H1 (cell line): ENCODE results near the gene TECR. TPM values are rescaled to one million over a fixed set of nuclear protein-coding genes. Genes with fewer than 3 reads are reported as not detected.

Experiments
- CTCF ChIA-PET: fragments of 300-600 bp; sonication (Branson Sonifier 250); formaldehyde crosslinking; loops from one replicate; lab custom pipeline; 2021; ENCODE audit not compliant: partially characterized antibody; lab: Charles Lee
- POLR2A ChIA-PET: fragments of 300-600 bp; sonication (Branson Sonifier 250); formaldehyde crosslinking; loops from one replicate; lab custom pipeline; 2021; ENCODE audit warnings: inconsistent platforms; ENCODE audit not compliant: partially characterized antibody; lab: Charles Lee
- DNase-seq, 2 experiments: peaks; one replicate each; pipeline versions ENCODE4 v3.0.0 to v3.0.0-alpha.2; 2010 to 2022; ENCODE audit warnings: low spot score in 2 of 2, low read depth in 1 of 2, mixed read lengths in 1 of 2
- FAIRE-seq: peaks from 2 replicates; lab custom pipeline; 2011; peaks lifted over from hg19 to GRCh38; lab: Jason Lieb, UNC
- H2AFZ ChIP-seq: 2 replicates; pipeline ENCODE4 v1.8.1; 2012; ENCODE audit warnings: low read length, inconsistent platforms
- H2AK5ac ChIP-seq: 2 replicates; pipeline ENCODE4 v1.6.1; 2013; ENCODE audit warnings: low read depth, low read length
- H2BK120ac ChIP-seq: replicated peaks from 2 replicates; pipeline ENCODE3; 2013; ENCODE audit warnings: low read depth, low read length, inconsistent platforms
- H2BK12ac ChIP-seq: 2 replicates; pipeline ENCODE4 v1.6.1; 2013; ENCODE audit warnings: low read depth, low read length
- H2BK15ac ChIP-seq: 2 replicates; pipeline ENCODE4 v1.6.1; 2013; ENCODE audit warnings: low read length
- H2BK20ac ChIP-seq: 2 replicates; pipeline ENCODE4 v1.6.1; 2013; ENCODE audit warnings: low read length
- H2BK5ac ChIP-seq: 2 replicates; pipeline ENCODE4 v1.6.1; 2013; ENCODE audit warnings: low read depth, low read length
- H3K14ac ChIP-seq: 2 replicates; pipeline ENCODE4 v1.6.1; 2013; ENCODE audit warnings: inconsistent platforms; ENCODE audit not compliant: insufficient read length
- H3K18ac ChIP-seq: 2 replicates; pipeline ENCODE4 v1.6.1; 2013; ENCODE audit warnings: low read length; ENCODE audit errors: extremely low read depth
- H3K23ac ChIP-seq: 2 replicates; pipeline ENCODE4 v1.6.1; 2013; ENCODE audit warnings: inconsistent platforms; ENCODE audit not compliant: insufficient read length
- H3K23me2 ChIP-seq: 2 replicates; pipeline ENCODE4 v1.6.1; 2013; ENCODE audit warnings: low read depth, low read length
- H3K27ac ChIP-seq: 2 replicates; pipeline ENCODE4 v1.6.1; 2011; ENCODE audit warnings: low read depth, low read length, inconsistent platforms
- H3K27me3 ChIP-seq, 4 experiments: replicated peaks in 1 of 4; 1 replicate in 1 of 4; 2 replicates in 3 of 4; pipeline versions ENCODE4 v1.6.1 to v1.8.1; 2011 to 2013; ENCODE audit warnings: low read length in 3 of 4, mild to moderate bottlenecking in 3 of 4, inconsistent platforms in 2 of 4, mixed read lengths in 2 of 4, moderate library complexity in 1 of 4; ENCODE audit not compliant: control insufficient read depth in 3 of 4, insufficient read depth in 3 of 4; ENCODE audit errors: extremely low read depth in 1 of 4
- H3K36me3 ChIP-seq, 4 experiments: 2 replicates each; pipeline versions ENCODE4 v1.6.1 to v1.8.1; 2011 to 2013; ENCODE audit warnings: mild to moderate bottlenecking in 4 of 4, low read length in 3 of 4, moderate library complexity in 2 of 4, control low read depth in 1 of 4, inconsistent platforms in 1 of 4; ENCODE audit not compliant: insufficient read depth in 4 of 4, control insufficient read depth in 2 of 4
- H3K4ac ChIP-seq: replicated peaks from 2 replicates; pipeline ENCODE3; 2013; ENCODE audit warnings: low read length, low read depth, mixed read lengths, inconsistent platforms; ENCODE audit not compliant: insufficient read length
- H3K4me1 ChIP-seq, 4 experiments: replicated peaks in 1 of 4; 1 replicate in 1 of 4; 2 replicates in 3 of 4; pipeline versions ENCODE4 v1.6.1 to v1.8.1; 2011 to 2013; ENCODE audit warnings: low read length in 3 of 4, inconsistent platforms in 2 of 4, mixed read lengths in 1 of 4; ENCODE audit not compliant: insufficient read depth in 4 of 4, control insufficient read depth in 3 of 4
- H3K4me2 ChIP-seq, 2 experiments: 2 replicates each; pipeline versions ENCODE4 v1.6.1 to v1.8.1; 2011 to 2013; ENCODE audit warnings: low read depth in 2 of 2, low read length in 2 of 2, control low read depth in 1 of 2, inconsistent platforms in 1 of 2, mild to moderate bottlenecking in 1 of 2; ENCODE audit not compliant: insufficient read depth in 1 of 2
- H3K4me3 ChIP-seq, 4 experiments: fragments of 200-600, 300-600 bp in 1 of 4; sonication (generic), shearing (Covaris generic), sonication (Bioruptor Twin) in 1 of 4; 2 replicates each; pipeline versions ENCODE4 v1.5.1 to v1.8.1; 2011 to 2016; ENCODE audit warnings: low read length in 4 of 4, low read depth in 3 of 4, control low read depth in 2 of 4, inconsistent platforms in 2 of 4, mild to moderate bottlenecking in 2 of 4, mixed read lengths in 1 of 4, moderate library complexity in 1 of 4; ENCODE audit not compliant: insufficient read depth in 2 of 4; ENCODE audit errors: extremely low read depth in 1 of 4
- H3K56ac ChIP-seq: replicated peaks from 2 replicates; pipeline ENCODE3; 2013; ENCODE audit warnings: low read depth, mild to moderate bottlenecking, mixed read lengths, low read length, inconsistent platforms; ENCODE audit not compliant: insufficient read length
- H3K79me1 ChIP-seq: 2 replicates; pipeline ENCODE4 v1.6.1; 2013; ENCODE audit warnings: low read depth, low read length, control low read depth
- H3K79me2 ChIP-seq, 2 experiments: 2 replicates each; pipeline versions ENCODE4 v1.6.1 to v1.8.1; 2012 to 2013; ENCODE audit warnings: low read length in 2 of 2, mild to moderate bottlenecking in 2 of 2, inconsistent platforms in 1 of 2; ENCODE audit not compliant: insufficient read depth in 2 of 2, control insufficient read depth in 1 of 2
- H3K9ac ChIP-seq, 4 experiments: replicated peaks in 1 of 4; 1 replicate in 1 of 4; 2 replicates in 3 of 4; pipeline versions ENCODE4 v1.6.1 to v1.8.1; 2011 to 2013; ENCODE audit warnings: low read depth in 3 of 4, low read length in 3 of 4, control low read depth in 2 of 4, mild to moderate bottlenecking in 2 of 4, moderate library complexity in 2 of 4, inconsistent platforms in 1 of 4; ENCODE audit errors: extremely low read depth in 1 of 4
- H3K9me3 ChIP-seq, 2 experiments: 2 replicates each; pipeline versions ENCODE4 v1.6.1 to v1.8.1; 2012 to 2013; ENCODE audit warnings: mild to moderate bottlenecking in 2 of 2, moderate library complexity in 2 of 2, control low read depth in 1 of 2, inconsistent platforms in 1 of 2, low read depth in 1 of 2, low read length in 1 of 2, mixed read lengths in 1 of 2; ENCODE audit not compliant: insufficient read depth in 2 of 2
- H4K20me1 ChIP-seq, 2 experiments: replicated peaks in 1 of 2; 2 replicates each; pipeline versions ENCODE3 to v1.8.1; 2011 to 2013; ENCODE audit warnings: inconsistent platforms in 2 of 2, low read length in 2 of 2, mild to moderate bottlenecking in 1 of 2; ENCODE audit not compliant: insufficient read depth in 2 of 2, control insufficient read depth in 1 of 2
- H4K5ac ChIP-seq: 2 replicates; pipeline ENCODE4 v1.6.1; 2013; ENCODE audit warnings: low read length, low read depth, mixed read lengths, inconsistent platforms; ENCODE audit not compliant: insufficient read length
- H4K8ac ChIP-seq: 2 replicates; pipeline ENCODE4 v1.8.0; 2013; ENCODE audit warnings: mild to moderate bottlenecking, moderate library complexity, low read length, inconsistent platforms; ENCODE audit not compliant: insufficient read depth; ENCODE audit errors: extremely low read depth
- H4K91ac ChIP-seq: replicated peaks from 2 replicates; pipeline ENCODE3; 2013; ENCODE audit warnings: low read length, mixed read lengths, inconsistent platforms; ENCODE audit not compliant: insufficient read length
- ATF2 ChIP-seq: IDR thresholded peaks from 2 replicates; pipeline ENCODE4 v1.6.1; 2012; ENCODE audit warnings: low read length, inconsistent platforms
- CEBPB ChIP-seq: IDR thresholded peaks from 2 replicates; pipeline ENCODE4 v1.6.1; 2012; ENCODE audit warnings: low read depth, low read length
- CTBP2 ChIP-seq: IDR thresholded peaks from 2 replicates; pipeline ENCODE4 v1.7.0; 2011; ENCODE audit warnings: borderline replicate concordance, mild to moderate bottlenecking, moderate library complexity, mixed read lengths, low read length; ENCODE audit not compliant: insufficient read depth, insufficient read length
- CTCF ChIP-seq, 3 experiments: IDR thresholded peaks; 1 replicate in 2 of 3; 2 replicates in 1 of 3; pipeline versions ENCODE4 v1.5.1 to v1.6.1; 2011; ENCODE audit warnings: low read length in 3 of 3, mild to moderate bottlenecking in 3 of 3, inconsistent platforms in 2 of 3, low read depth in 1 of 3, moderate library complexity in 1 of 3; ENCODE audit not compliant: insufficient read depth in 1 of 3; ENCODE audit errors: control extremely low read depth in 1 of 3
- EGR1 ChIP-seq: IDR thresholded peaks from 2 replicates; pipeline ENCODE4 v1.6.1; 2011; ENCODE audit warnings: low read depth, low read length, borderline replicate concordance
- EZH2 ChIP-seq: fragments of 200-600 bp; sonication (generic); IDR thresholded peaks from 2 replicates; pipeline ENCODE4 v1.7.1; 2012; ENCODE audit warnings: low read depth, mild to moderate bottlenecking, moderate library complexity, low read length, inconsistent platforms; ENCODE audit not compliant: severe bottlenecking
- NRF1 ChIP-seq: IDR thresholded peaks from 2 replicates; pipeline ENCODE4 v1.6.1; 2011; ENCODE audit warnings: mild to moderate bottlenecking, low read depth, low read length, improper control_type of control experiment
- RBBP5 ChIP-seq: IDR thresholded peaks from 2 replicates; pipeline ENCODE4 v1.7.1; 2012; ENCODE audit warnings: low read depth, mild to moderate bottlenecking, inconsistent platforms, low read length, moderate library complexity, borderline replicate concordance
- WGBS, 2 experiments: shearing (Covaris generic) in 1 of 2; methylation state at CpG; one replicate each; pipeline versions ENCODE4 v1.1.6 to v1.1.7; 2013 to 2015; ENCODE audit warnings: low lambda C conversion rate in 2 of 2, mixed read lengths in 2 of 2, inconsistent platforms in 1 of 2, low coverage in 1 of 2, missing lambda C conversion rate in 1 of 2; ENCODE audit not compliant: insufficient replicate concordance in 2 of 2, insufficient coverage in 1 of 2, insufficient read length in 1 of 2; ENCODE audit errors: extremely low coverage in 1 of 2, missing lambda C conversion rate in 1 of 2; 5-methylcytosine and 5-hydroxymethylcytosine counted together
- polyA plus RNA-seq, 7 experiments: library from polyadenylated mRNA; depleted of rRNA in 3 of 7; stranded (reverse) in 5 of 7; unstranded in 2 of 7; fragments of >200 nt in 5 of 7; fragments of 200-250 nt in 2 of 7; gene quantifications; 1 replicate in 5 of 7; 2 replicates in 1 of 7; 4 replicates in 1 of 7; pipeline versions ENCODE4 v1.2.1 to v1.2.3, GENCODE V29; 2011 to 2013; ENCODE audit warnings: missing spikeins in 2 of 7, mixed read lengths in 2 of 7
- total RNA-seq: library from RNA; stranded (reverse); fragmentation: NEBNext Ultra II Directional; extraction: Animal tissue kit (Norgen Biotek cat#: 25700); gene quantifications from 2 replicates; pipeline ENCODE4 v1.2.1, GENCODE V29; 2021

Gene TECR
- total and polyA plus RNA-seq, 2 of the 8 experiments (the other 6 are each of a cell fraction or from before 2014, with no cell fraction given): 172 to 405 TPM

DNA sequence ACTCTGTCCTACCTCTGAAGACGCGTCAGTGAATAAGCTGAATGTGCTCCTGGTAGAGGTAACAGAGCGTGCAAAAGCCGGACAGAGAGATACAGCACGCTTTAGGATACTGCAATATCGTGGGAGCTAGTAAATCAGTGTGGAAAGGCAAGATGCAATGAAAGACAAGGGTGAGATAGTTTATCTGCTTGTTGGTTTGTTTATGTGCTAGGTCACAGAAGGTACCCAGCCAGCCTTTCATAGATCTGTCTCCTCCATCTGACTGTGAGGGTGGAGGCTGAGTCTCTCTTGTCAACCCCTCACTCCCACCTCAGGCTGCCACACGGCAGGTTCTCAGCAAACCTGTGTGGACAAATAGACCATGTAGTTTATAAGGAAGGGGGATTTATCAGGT is 32.6 kb upstream of the TECR start:
- Histone ChIP-seq H2BK20ac (no peak overlapping the region; the same call in 1 of the 2 replicates), H3K4ac (no peak overlapping the region), H2AK5ac (peak overlapping the region; percentile 1; the same call in 1 of the 2 replicates), H3K18ac (no peak overlapping the region), H3K27me3 (no peaks in the 10 kb centered on the region), H2BK12ac (peak overlapping the region; percentile 2), H4K91ac (peak overlapping the region; percentile 2), H4K20me1 (peaks cover 0 to 8% of the 10 kb centered on the region in 2 experiments), H4K8ac (peak overlapping the region; percentile 29; the same call in 1 of the 2 replicates), H3K23me2 (peaks cover 7% of the 10 kb centered on the region; the same call in 1 of the 2 replicates), H3K23ac (no peak overlapping the region), H3K27ac (no peak overlapping the region), H2BK120ac (peak overlapping the region; percentile 34), H2BK5ac (no peak overlapping the region), H3K79me2 (peaks cover 0 to 11% of the 10 kb centered on the region in 2 experiments; a peak in 2 of 4 replicates), H4K5ac (peak overlapping the region; percentile 19), H3K56ac (no peak overlapping the region), H3K4me3 (peak overlapping the region in 2 of 4 experiments; percentile 10 to 46; a peak in 2 of 8 replicates), H3K9me3 (no peaks in the 10 kb centered on the region), H3K14ac (no peak overlapping the region), H3K4me2 (peak overlapping the region; percentile 13 to 51; a peak in 3 of 4 replicates), H3K4me1 (peaks cover 0 to 13% (median 6%) of the 10 kb centered on the region in 4 experiments; a peak in 5 of 7 replicates), H3K79me1 (peaks cover 3% of the 10 kb centered on the region), H2BK15ac (peak overlapping the region; percentile 85; the same call in 1 of the 2 replicates), H2AFZ (no peak overlapping the region), H3K36me3 (no peaks in the 10 kb centered on the region), H3K9ac (no peak overlapping the region)
- FAIRE-seq (no peak), DNase-seq (no peak)
- POLR2A ChIA-PET: interaction anchor here (1.1 to 6.0 kb wide), 11 partner anchors 9 to 29 kb away, joined by 3 to 45 read pairs (median 5); partner anchors contain the start of genes DNAJB1 and PTGER1
- WGBS, 2 experiments: 86% methylated on average over 7 of the region's 7 CpGs; no CpG with 5 or more reads in 1 of the 2 experiments
- CTCF ChIA-PET: interaction anchor here (1.1 to 3.8 kb wide), 7 partner anchors 8 to 60 kb away, joined by 3 to 24 read pairs (median 3); no protein-coding TSS in a partner anchor
- TF ChIP-seq CTBP2 (no peak), CEBPB (no peak), CTCF (IDR thresholded peaks at IDR 0.05; ENCODE audit: control extremely low read depth in 1 of 3, insufficient read depth in 1 of 3, low read depth in 1 of 3, low read length in 3 of 3) (no peak), RBBP5 (no peak), NRF1 (no peak), EGR1 (no peak), EZH2 (no peak), ATF2 (no peak)
